HuH-7 (cell line): ENCODE results near the gene CIAPIN1.

Experiments used
- DNase-seq: peaks from one replicate; pipeline ENCODE4 v3.0.0; 2011; ENCODE audit warnings: low spot score

Gene CIAPIN1

GRCh38 chr16:57476546-57477410 lies 29.6 kb upstream of the CIAPIN1 start:
- DNase-seq, result no peak

- peak; percentile 83 for DNase-seq
Observed at GRCh38 chr16:57475711-57476339, 28.6 kb upstream of the CIAPIN1 start.

GRCh38 chr16:57474671-57475661 lies 27.8 kb upstream of the CIAPIN1 start:
- DNase-seq, result no peak

- no peak for DNase-seq
Observed at GRCh38 chr16:57473906-57474305, 26.7 kb upstream of the CIAPIN1 start.

- DNase-seq, result no peak
Observed at GRCh38 chr16:57473176-57473840, 26.1 kb upstream of the CIAPIN1 start.

- no peak for DNase-seq
Observed at GRCh38 chr16:57472665-57473060, 25.5 kb upstream of the CIAPIN1 start.

- DNase-seq, result peak; percentile 93
Observed at GRCh38 chr16:57471852-57472664, 24.9 kb upstream of the CIAPIN1 start.

- DNase-seq, result no peak
Observed at GRCh38 chr16:57471209-57471608, 24.0 kb upstream of the CIAPIN1 start.

- no peak for DNase-seq
Observed at GRCh38 chr16:57470711-57471110, 23.5 kb upstream of the CIAPIN1 start.

GRCh38 chr16:57469917-57470470 lies 22.8 kb upstream of the CIAPIN1 start:
- DNase-seq, result no peak

GRCh38 chr16:57469046-57469445 lies 21.9 kb upstream of the CIAPIN1 start:
- no peak for DNase-seq

- no peak for DNase-seq
Observed at GRCh38 chr16:57468346-57468745, 21.2 kb upstream of the CIAPIN1 start.

- DNase-seq, result no peak
Observed at GRCh38 chr16:57464523-57464922, 17.3 kb upstream of the CIAPIN1 start.

GRCh38 chr16:57462978-57463362 lies 15.8 kb upstream of the CIAPIN1 start:
- DNase-seq, result no peak

GRCh38 chr16:57462209-57462977 lies 15.2 kb upstream of the CIAPIN1 start, which contains the start of gene POLR2C:
Gene POLR2C (plus strand): TSS chr16:57462679. CDS start chr16:57462725, 46 bp downstream.
- DNase-seq, result peak; percentile 72

GRCh38 chr16:57452021-57452420 lies 4.8 kb upstream of the CIAPIN1 start:
- no peak for DNase-seq

- peak; percentile 29 for DNase-seq
Observed at GRCh38 chr16:57446531-57447185, 527 bp downstream of the CIAPIN1 start.

- DNase-seq, result no peak
Observed at GRCh38 chr16:57445510-57445909, 1.7 kb downstream of the CIAPIN1 start.

GRCh38 chr16:57444711-57445110 lies 2.5 kb downstream of the CIAPIN1 start:
- DNase-seq, result no peak
